Measurements from ENCODE around the gene HS6ST3. TPM values are rescaled to one million over a fixed set of nuclear protein-coding genes. Genes with fewer than 3 reads are reported as not detected.

The HS6ST3 gene
- 0.12 and 0.22 TPM in 2 replicates for total RNA-seq

GRCh38 chr13:96089749-96090239, at the start of gene HS6ST3:
HS6ST3 (plus strand) TSS chr13:96090107.

GRCh38 chr13:96053003-96053703, 36.8 kb upstream of the HS6ST3 start, which contains the start of gene UGGT2:
UGGT2 (minus strand) TSS chr13:96053401; CDS start chr13:96053312, 89 bp downstream.

Other genes starting within 250 kb of the HS6ST3 start
- 67.3 and 72.1 TPM in 2 replicates for gene UGGT2, start 36.7 kb upstream of the HS6ST3 start, total RNA-seq